Endothelial cell of umbilical vein (primary cell): Measurements from ENCODE around the gene KANSL1. TPM values are rescaled to one million over a fixed set of nuclear protein-coding genes. Genes with fewer than 3 reads are reported as not detected.

ENCODE experiments used
- BruUV-seq: library from RNA; stranded (reverse); fragments of 400-500 nt; replicated peaks from 2 replicates; lab custom pipeline; 2021; lab: Mats Ljungman, UMichigan
- CTCF ChIA-PET: fragments of 300-600, 350-600 bp; sonication (Branson Sonifier 250); formaldehyde crosslinking; loops from one replicate; lab custom pipeline; 2021; ENCODE audit warnings: antibody characterized with exemption, inconsistent platforms; lab: Charles Lee
- POLR2A ChIA-PET: fragments of 300-600, 350-600 bp; sonication (Branson Sonifier 250); formaldehyde crosslinking; loops from one replicate; lab custom pipeline; 2021; ENCODE audit warnings: antibody characterized with exemption, inconsistent platforms; lab: Charles Lee
- DNase-seq: peaks from one replicate; pipeline ENCODE4 v3.0.0-alpha.2; 2011; ENCODE audit warnings: low read depth, low spot score
- FAIRE-seq: peaks from 2 replicates; lab custom pipeline; 2011; peaks lifted over from hg19 to GRCh38; lab: Jason Lieb, UNC
- H2AFZ ChIP-seq: 2 replicates; pipeline ENCODE4 v1.6.0; 2012; ENCODE audit warnings: low read depth, low read length, control low read depth, inconsistent platforms
- H3K27ac ChIP-seq: 2 replicates; pipeline ENCODE4 v1.5.1; 2011; ENCODE audit warnings: low read depth, mild to moderate bottlenecking, control low read depth, low read length, moderate library complexity; ENCODE audit not compliant: insufficient read depth
- H3K27me3 ChIP-seq, 2 experiments: 2 replicates each; pipeline versions ENCODE4 v1.6.0 to v1.6.1; 2011; ENCODE audit warnings: low read length in 2 of 2, mixed read lengths in 1 of 2; ENCODE audit not compliant: control insufficient read depth in 2 of 2, insufficient read depth in 2 of 2
- H3K36me3 ChIP-seq, 2 experiments: 2 replicates in 1 of 2; 3 replicates in 1 of 2; pipeline ENCODE4 v1.5.1; 2011; ENCODE audit warnings: low read length in 2 of 2, mild to moderate bottlenecking in 1 of 2, moderate library complexity in 1 of 2; ENCODE audit not compliant: control insufficient read depth in 2 of 2, insufficient read depth in 2 of 2; ENCODE audit errors: extremely low read depth in 1 of 2
- H3K4me1 ChIP-seq: 3 replicates; pipeline ENCODE4 v1.5.1; 2011; ENCODE audit warnings: mild to moderate bottlenecking, low read length; ENCODE audit not compliant: control insufficient read depth, insufficient read depth; ENCODE audit errors: extremely low read depth
- H3K4me2 ChIP-seq: 2 replicates; pipeline ENCODE4 v1.6.1; 2011; ENCODE audit warnings: low read length, control low read depth, mixed read lengths; ENCODE audit not compliant: insufficient read depth
- H3K4me3 ChIP-seq, 3 experiments: fragments of 200-600 bp in 1 of 3; sonication (generic), shearing (Covaris generic) in 1 of 3; replicated peaks in 1 of 3; 2 replicates each; pipeline ENCODE4 v1.5.1; 2011 to 2016; ENCODE audit warnings: control low read depth in 3 of 3, low read length in 3 of 3, mild to moderate bottlenecking in 2 of 3, inconsistent platforms in 1 of 3, low read depth in 1 of 3, moderate library complexity in 1 of 3; ENCODE audit not compliant: insufficient read depth in 1 of 3
- H3K79me2 ChIP-seq: 2 replicates; pipeline ENCODE4 v1.6.0; 2012; ENCODE audit warnings: low read length, inconsistent platforms; ENCODE audit not compliant: control insufficient read depth, insufficient read depth
- H3K9ac ChIP-seq: replicated peaks from 2 replicates; pipeline ENCODE3; 2011; ENCODE audit warnings: low read length, control low read depth; ENCODE audit not compliant: insufficient read depth; ENCODE audit errors: extremely low read depth
- H3K9me1 ChIP-seq: replicated peaks from 3 replicates; pipeline ENCODE4 v1.6.0; 2011; ENCODE audit warnings: mild to moderate bottlenecking, low read length; ENCODE audit not compliant: control insufficient read depth, insufficient read depth; ENCODE audit errors: extremely low read depth
- H3K9me3 ChIP-seq: replicated peaks from 2 replicates; pipeline ENCODE4 v1.5.1; 2012; ENCODE audit warnings: low read length, inconsistent platforms; ENCODE audit not compliant: control insufficient read depth, insufficient read depth
- H4K20me1 ChIP-seq: replicated peaks from 2 replicates; pipeline ENCODE3; 2011; ENCODE audit warnings: mild to moderate bottlenecking, low read length; ENCODE audit not compliant: control insufficient read depth, insufficient read depth; ENCODE audit errors: extremely low read depth
- CTCF ChIP-seq, 2 donors: IDR thresholded peaks; 1 replicate in 1 of 2; 2 replicates in 1 of 2; pipeline ENCODE4 v1.5.1; 2011; ENCODE audit warnings: low read length in 2 of 2, mild to moderate bottlenecking in 2 of 2, moderate library complexity in 2 of 2, control low read depth in 1 of 2, inconsistent platforms in 1 of 2, low read depth in 1 of 2; ENCODE audit not compliant: insufficient read depth in 1 of 2; ENCODE audit errors: extremely low read depth in 1 of 2
- EZH2 ChIP-seq: IDR thresholded peaks from 2 replicates; pipeline ENCODE4 v1.6.1; 2012; ENCODE audit warnings: borderline replicate concordance, low read depth, mild to moderate bottlenecking, moderate library complexity, low read length, inconsistent platforms; ENCODE audit not compliant: severe bottlenecking
- FOS ChIP-seq: IDR thresholded peaks from 2 replicates; pipeline ENCODE4 v1.6.1; 2011; ENCODE audit warnings: mild to moderate bottlenecking, low read length, moderate library complexity, borderline replicate concordance; ENCODE audit not compliant: insufficient read depth
- GATA2 ChIP-seq: IDR thresholded peaks from 2 replicates; pipeline ENCODE4 v1.7.0; 2011; ENCODE audit warnings: low read depth, mild to moderate bottlenecking, moderate library complexity, mixed read lengths, low read length; ENCODE audit not compliant: insufficient read length, insufficient read depth
- JUN ChIP-seq: IDR thresholded peaks from 2 replicates; pipeline ENCODE4 v1.6.1; 2011; ENCODE audit warnings: borderline replicate concordance, low read depth; ENCODE audit not compliant: insufficient read length, insufficient read depth
- MAX ChIP-seq: IDR thresholded peaks from 2 replicates; pipeline ENCODE4 v1.6.1; 2011; ENCODE audit not compliant: insufficient read depth, insufficient read length
- MYC ChIP-seq: IDR thresholded peaks from one replicate; pipeline ENCODE4 v1.6.1; 2011; ENCODE audit warnings: mild to moderate bottlenecking, low read depth, low read length
- POLR2A ChIP-seq: IDR thresholded peaks from 2 replicates; pipeline ENCODE4 v1.6.1; 2012; ENCODE audit warnings: low read depth, mild to moderate bottlenecking, control low read depth, low read length
- POLR2AphosphoS5 ChIP-seq: IDR thresholded peaks from 2 replicates; pipeline ENCODE4 v1.6.1; 2012; ENCODE audit warnings: low read depth, mild to moderate bottlenecking, control low read depth, low read length, moderate library complexity; ENCODE audit not compliant: insufficient read depth
- dilution Hi-C: fragments of 300-500 bp; cut with MboI; formaldehyde crosslinking; loops from one replicate; pipeline ENCODE4 v1.15.0; 2019; ENCODE audit warnings: low sequenced_read_pairs; ENCODE audit not compliant: extremely low pct_ligation_motif_present
- intact Hi-C: fragments of 100-400 bp; cut with micrococcal nuclease; formaldehyde crosslinking; loops from one replicate; pipeline ENCODE4 v1.10.0; 2022
- polyA plus RNA-seq, 4 experiments: library from polyadenylated mRNA; depleted of rRNA in 3 of 4; stranded (reverse) in 3 of 4; unstranded in 1 of 4; fragments of >200 nt; gene quantifications; 2 replicates each; pipeline versions ENCODE4 v1.2.1 to v1.2.3, GENCODE V29; 2011 to 2012; ENCODE audit warnings: missing spikeins in 1 of 4
- total RNA-seq: library from RNA; stranded (reverse); gene quantifications from 2 replicates; pipeline ENCODE4 v1.2.3, GENCODE V29; 2021

The KANSL1 gene
- total and polyA plus RNA-seq, 2 donors (not counting 3 experiments of a cell fraction or from before 2014, with no cell fraction given) = 29.1 to 74.0 TPM

- Histone ChIP-seq H4K20me1 (peaks cover 3% of the 10 kb centered on the region), H3K9me1 (no peaks in the 10 kb centered on the region), H3K4me2 (no peak overlapping the region), H3K4me3 (no peak overlapping the region), H3K4me1 (peaks cover 4% of the 10 kb centered on the region), H2AFZ (no peak overlapping the region), H3K27ac (no peak overlapping the region), H3K27me3 (no peaks in the 10 kb centered on the region), H3K9ac (no peak overlapping the region), H3K36me3 (peaks cover under 1 to 4% of the 10 kb centered on the region in 2 experiments), H3K9me3 (no peaks in the 10 kb centered on the region), H3K79me2 (peaks cover 48% of the 10 kb centered on the region)
- no TSS peak for BruUV-seq
- intact Hi-C loops = no loop called here
- dilution Hi-C loops = no loop called here
- FAIRE-seq = no peak
- CTCF ChIA-PET = interaction anchor here (1.0 to 2.1 kb wide), 8 partner anchors 11 to 121 kb away, joined by 3 to 12 read pairs (median 4); partner anchors contain the start of gene KANSL1
- POLR2A ChIA-PET = no interaction called here
- DNase-seq = no peak
- TF ChIP-seq JUN = no peak
- no peak for TF ChIP-seq EZH2
- no peak for TF ChIP-seq POLR2AphosphoS5
- TF ChIP-seq MAX = no peak
- no peak for TF ChIP-seq FOS
- no peak for TF ChIP-seq MYC
- no peak for TF ChIP-seq POLR2A
- no peak for TF ChIP-seq CTCF (IDR thresholded peaks at IDR 0.05; ENCODE audit: extremely low read depth in 1 of 2, insufficient read depth in 1 of 2, low read depth in 1 of 2, low read length in 2 of 2)
- TF ChIP-seq GATA2 = no peak
These were observed 121.4 kb downstream of the KANSL1 start for GRCh38 chr17:46071796-46072195.
